ENCODE data around the gene JAZF1.
"Not testable (repeated sequence)": the region's sequence is repeated elsewhere in the genome, so short reads cannot be mapped to it uniquely, and the experiment has no call there.

GRCh38 chr7:27856703-27857485, 323.7 kb downstream of the JAZF1 start:
- TF ChIP-seq CTCF (IDR thresholded peaks at IDR 0.05); POLR2AphosphoS5 (IDR thresholded peaks at IDR 0.05; ENCODE audit: insufficient read depth in 1 of 2, low read depth in 1 of 2): not testable (repeated sequence)
